HG03521 (cell line): ENCODE data around the gene COASY.
"Not testable (repeated sequence)": the region's sequence is repeated elsewhere in the genome, so short reads cannot be mapped to it uniquely, and the experiment has no call there.

ENCODE experiments used
- ATAC-seq: cut with Tn5 transposase; IDR thresholded peaks from one replicate; pipeline ENCODE4 v1.9.1; 2021; ENCODE audit warnings: mild to moderate bottlenecking, moderate library complexity; ENCODE audit not compliant: unreplicated experiment

The COASY gene

DNA sequence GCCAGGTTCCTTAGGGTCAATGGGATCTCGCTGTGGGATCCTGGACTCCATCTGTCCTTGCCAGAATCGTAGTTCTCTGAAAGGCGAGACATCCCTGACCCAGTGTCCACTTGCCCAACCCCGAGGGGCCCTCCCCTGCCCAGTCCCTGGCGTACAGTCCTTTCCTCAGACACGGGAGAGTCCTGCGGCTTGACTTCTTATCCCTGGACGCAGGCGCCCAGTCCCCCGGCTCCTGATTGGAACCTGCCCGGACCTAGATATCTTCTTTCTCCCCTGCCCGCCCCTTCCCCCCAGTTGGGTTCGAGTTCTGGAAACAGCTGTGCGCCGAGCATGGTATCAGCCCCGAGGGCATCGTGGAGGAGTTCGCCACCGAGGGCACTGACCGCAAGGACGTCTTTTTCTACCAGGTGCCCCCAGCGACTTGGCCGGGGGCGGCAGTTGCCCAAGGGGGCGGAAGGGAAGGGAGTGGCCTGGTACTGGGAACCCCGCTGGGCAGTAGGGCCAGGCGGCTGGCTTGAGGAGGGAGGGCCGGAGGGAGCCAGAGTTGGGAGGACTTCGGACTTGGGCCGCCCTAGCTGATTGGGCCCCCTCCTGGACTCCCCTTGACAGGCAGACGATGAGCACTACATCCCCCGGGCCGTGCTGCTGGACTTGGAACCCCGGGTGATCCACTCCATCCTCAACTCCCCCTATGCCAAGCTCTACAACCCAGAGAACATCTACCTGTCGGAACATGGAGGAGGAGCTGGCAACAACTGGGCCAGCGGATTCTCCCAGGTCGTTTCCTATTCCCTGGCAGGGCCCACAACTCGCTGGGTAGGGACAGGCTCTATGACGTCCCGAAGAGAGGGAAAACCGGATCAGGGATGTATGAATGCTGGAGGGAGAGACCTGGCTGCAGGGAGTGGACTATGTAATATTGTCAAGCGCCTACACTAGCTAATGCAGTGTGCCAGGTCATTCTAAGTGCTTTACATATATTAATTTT, 48.2 kb downstream of the COASY start:
- not testable (repeated sequence) for ATAC-seq

DNA sequence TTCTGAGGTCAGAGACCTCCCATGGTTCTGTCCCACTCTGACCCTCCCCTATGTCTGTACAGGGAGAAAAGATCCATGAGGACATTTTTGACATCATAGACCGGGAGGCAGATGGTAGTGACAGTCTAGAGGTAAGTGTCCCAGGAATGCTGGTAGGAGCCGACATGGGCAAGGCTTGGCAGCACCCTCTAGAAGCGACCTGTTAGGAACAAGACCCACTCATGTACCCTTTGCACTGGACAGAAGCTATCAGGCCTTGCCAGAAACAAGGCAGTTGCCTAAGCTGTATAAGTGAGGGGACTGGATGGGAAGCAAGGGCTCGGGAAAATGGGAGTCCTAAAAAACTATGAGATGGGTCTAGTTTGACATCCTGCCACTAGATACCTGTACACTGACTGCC, 50.1 kb downstream of the COASY start:
- no peak for ATAC-seq

DNA sequence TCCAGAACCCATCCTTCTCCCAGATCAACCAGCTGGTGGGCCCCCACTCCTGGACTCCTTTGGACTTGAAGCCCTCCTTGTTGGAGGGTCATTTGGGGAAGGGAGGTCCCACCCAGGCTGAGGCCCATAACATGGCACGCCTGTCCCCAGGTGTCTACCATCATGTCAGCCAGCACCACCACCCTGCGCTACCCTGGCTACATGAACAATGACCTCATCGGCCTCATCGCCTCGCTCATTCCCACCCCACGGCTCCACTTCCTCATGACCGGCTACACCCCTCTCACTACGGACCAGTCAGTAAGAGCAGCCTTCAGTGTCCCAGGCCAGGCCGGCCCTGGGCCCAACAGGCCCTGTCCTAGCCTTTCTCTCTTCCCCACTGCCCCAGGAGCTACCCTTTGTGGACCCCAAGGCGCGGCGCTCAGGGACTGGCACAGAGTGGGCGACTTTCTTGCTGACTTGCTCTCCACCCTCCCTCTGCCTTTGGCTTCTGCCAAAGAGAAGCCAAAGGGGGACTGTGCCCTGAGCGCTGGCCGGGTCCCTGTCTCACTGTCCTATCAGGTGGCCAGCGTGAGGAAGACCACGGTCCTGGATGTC, 51.8 kb downstream of the COASY start:
- no peak for ATAC-seq
